Epithelial cell of proximal tubule (primary cell): ENCODE results near the gene PTPRN2. TPM values are rescaled to one million over a fixed set of nuclear protein-coding genes. Genes with fewer than 3 reads are reported as not detected.
"Not testable (repeated sequence)": the region's sequence is repeated elsewhere in the genome, so short reads cannot be mapped to it uniquely, and the experiment has no call there.

Source experiments
- DNase-seq: peaks from one replicate; pipeline ENCODE4 v3.0.0-alpha.2; 2011; ENCODE audit warnings: low read depth
- H3K4me3 ChIP-seq: 2 replicates; pipeline ENCODE4 v1.5.1; 2011; ENCODE audit warnings: low read depth, mild to moderate bottlenecking, low read length
- total RNA-seq: library from RNA; depleted of rRNA; stranded (reverse); fragments of >200 nt; gene quantifications from 2 replicates; pipeline ENCODE4 v1.2.3, GENCODE V29; 2015
- TF ChIP-seq, protein P1 (sequence below): conservative IDR thresholded peaks from 2 replicates; pipeline ENCODE4 v1.5.1; 2012; ENCODE audit warnings: low read depth, mild to moderate bottlenecking, low read length

PTPRN2 gene
- total RNA-seq, 1 donor from 2014 or later = 2.8 TPM

DNA sequence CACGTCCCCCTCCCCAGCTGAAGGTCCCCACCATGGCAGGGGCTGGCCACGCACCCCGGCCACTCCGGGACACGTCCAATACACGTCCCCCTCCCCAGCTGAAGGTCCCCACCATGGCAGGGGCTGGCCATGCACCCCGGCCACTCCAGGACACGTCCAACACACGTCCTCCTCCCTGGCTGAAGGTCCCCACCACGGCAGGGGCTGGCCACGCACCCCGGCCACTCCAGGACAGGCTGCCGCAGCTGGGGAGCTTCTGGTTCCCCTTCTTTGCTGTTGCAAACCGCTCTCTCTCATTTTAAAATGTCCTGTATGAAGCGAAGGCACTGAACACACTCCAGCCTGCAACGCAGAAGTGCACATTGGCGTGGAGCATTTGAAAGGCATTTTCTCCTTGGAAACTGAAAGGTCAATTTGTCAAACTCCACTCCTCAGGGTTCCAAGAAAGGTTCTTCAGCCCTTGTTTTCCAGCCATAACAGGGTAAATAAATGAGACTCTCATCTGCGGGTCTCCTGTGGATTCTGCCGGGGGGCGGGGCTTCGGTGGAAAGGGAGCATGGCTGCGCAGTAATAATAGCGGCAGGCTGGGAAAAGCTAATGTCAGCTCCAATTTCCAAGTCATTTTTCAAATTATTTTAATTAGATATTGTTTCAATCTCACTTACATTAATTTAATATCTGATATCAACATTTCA is 670.5 kb downstream of the PTPRN2 start:
- no peak overlapping the region for H3K4me3 ChIP-seq
- TF ChIP-seq, protein P1, sequence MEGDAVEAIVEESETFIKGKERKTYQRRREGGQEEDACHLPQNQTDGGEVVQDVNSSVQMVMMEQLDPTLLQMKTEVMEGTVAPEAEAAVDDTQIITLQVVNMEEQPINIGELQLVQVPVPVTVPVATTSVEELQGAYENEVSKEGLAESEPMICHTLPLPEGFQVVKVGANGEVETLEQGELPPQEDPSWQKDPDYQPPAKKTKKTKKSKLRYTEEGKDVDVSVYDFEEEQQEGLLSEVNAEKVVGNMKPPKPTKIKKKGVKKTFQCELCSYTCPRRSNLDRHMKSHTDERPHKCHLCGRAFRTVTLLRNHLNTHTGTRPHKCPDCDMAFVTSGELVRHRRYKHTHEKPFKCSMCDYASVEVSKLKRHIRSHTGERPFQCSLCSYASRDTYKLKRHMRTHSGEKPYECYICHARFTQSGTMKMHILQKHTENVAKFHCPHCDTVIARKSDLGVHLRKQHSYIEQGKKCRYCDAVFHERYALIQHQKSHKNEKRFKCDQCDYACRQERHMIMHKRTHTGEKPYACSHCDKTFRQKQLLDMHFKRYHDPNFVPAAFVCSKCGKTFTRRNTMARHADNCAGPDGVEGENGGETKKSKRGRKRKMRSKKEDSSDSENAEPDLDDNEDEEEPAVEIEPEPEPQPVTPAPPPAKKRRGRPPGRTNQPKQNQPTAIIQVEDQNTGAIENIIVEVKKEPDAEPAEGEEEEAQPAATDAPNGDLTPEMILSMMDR = no peak
- DNase-seq = no peak

DNA sequence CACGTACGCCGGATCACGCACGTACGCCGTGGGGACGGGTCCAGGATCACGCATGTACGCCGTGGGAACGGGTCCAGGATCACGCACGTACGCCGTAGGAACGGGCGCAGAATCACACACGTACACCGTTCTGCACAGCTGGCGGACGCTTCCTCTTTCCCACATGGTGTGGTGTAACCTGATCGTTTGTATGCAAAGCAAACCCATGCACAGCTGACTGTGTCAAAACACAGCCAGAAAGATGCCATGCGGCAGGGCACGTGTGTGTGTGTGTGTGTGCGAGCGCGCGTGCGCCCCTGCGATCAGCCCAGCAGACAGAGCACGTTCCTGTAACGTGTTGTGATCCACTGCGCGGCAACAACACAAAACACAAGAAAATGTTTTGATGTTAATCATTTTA is 677.2 kb downstream of the PTPRN2 start:
- H3K4me3 ChIP-seq = no peak overlapping the region
- TF ChIP-seq, protein P1 = no peak
- DNase-seq = no peak

DNA sequence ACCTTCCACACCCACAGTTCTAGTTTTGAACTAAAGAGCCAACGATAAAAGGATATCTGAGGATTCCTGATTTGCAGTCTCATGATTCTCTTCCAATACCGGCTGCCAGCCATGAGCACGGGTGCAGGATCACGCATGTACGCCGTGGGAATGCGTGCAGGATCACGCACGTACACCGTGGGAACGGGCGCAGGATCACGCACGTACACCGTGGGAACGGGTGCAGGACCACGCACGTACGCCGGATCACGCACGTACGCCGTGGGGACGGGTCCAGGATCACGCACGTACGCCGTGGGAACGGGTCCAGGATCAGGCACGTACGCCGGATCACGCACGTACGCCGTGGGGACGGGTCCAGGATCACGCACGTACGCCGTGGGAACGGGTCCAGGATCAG is 677.6 kb downstream of the PTPRN2 start:
- not testable (repeated sequence) for H3K4me3 ChIP-seq

DNA sequence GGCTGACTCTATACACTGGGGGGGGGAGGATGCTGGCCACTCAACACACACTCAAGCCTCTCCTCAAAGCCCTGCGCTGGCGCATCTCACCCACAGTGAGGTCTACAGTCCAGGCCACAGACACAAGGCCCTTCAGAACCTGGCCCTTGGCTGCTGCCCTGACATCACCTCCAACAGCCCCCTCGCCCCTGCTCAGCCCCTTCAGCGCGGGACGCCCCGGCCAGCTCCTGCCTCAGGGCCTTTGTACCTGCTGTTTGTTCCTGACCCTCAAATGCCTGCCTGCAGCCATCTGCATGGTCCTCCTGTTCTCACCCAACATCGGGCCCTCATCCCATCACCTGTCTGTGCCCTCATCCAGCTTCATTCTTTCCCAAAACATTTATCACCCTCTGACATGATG is 678.3 kb downstream of the PTPRN2 start:
- TF ChIP-seq, protein P1 = no peak
- H3K4me3 ChIP-seq = no peak overlapping the region
- no peak for DNase-seq

More for the DNA sequence above, 677.6 kb downstream of the PTPRN2 start:
- DNase-seq = not testable (repeated sequence)

DNA sequence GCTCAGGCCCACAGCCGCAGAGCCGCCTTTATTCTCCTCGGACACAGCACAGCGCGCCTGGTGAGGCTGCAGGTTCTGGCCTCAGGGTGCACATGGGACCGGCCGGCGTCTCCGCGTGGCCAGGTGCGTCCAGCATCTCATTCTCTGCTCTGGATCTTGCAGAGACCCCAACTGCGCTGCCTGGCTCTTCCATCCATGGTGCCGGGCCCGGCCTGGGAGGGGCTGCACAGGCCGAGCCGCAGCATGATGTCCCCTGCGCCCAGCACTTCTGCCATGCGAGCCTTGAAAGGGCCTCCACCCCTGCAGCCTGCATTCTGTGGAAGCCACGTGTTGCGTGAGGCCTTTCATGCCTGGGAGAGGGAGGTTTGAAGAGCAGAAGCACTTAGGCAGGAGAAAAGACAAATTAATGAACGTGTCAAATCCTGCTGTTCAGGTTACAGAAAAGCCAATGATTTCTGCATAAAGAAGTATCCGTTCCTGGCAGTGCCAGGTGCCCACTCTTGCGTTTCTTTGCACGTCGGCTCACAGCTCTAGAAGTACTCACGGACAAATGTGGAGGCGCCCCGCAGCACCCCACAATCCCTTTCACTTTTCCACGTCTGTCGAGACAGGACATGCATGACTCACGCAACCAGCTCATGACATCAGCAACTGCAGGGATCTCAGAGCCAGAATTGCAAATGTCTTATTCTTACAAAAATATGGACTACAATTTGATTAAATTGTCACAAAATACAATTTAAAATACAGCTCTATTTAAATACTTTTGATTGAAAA is 679.4 kb downstream of the PTPRN2 start:
- DNase-seq = no peak
- no peak overlapping the region for H3K4me3 ChIP-seq
- TF ChIP-seq, protein P1 = no peak

DNA sequence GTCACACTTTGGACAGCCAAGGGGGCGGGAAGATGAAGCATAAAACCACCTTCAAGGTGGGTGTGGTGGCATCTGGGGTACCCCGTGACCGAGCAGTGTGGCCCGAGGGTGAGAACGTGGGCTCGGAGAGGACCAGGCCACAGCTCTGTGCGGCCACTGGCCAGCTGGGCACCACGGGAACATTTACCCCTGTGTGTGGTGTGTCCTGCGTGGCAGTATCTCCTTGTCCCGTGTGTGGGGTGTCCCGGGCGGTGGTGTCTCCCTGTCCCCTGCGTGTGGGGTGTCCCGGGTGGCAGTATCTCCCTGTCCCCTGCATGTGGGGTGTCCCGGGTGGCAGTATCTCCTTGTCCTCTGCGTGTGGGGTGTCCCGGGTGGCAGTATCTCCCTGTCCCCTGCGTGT is 680.5 kb downstream of the PTPRN2 start:
- TF ChIP-seq, protein P1 = no peak
- DNase-seq = no peak
- H3K4me3 ChIP-seq = no peak overlapping the region

DNA sequence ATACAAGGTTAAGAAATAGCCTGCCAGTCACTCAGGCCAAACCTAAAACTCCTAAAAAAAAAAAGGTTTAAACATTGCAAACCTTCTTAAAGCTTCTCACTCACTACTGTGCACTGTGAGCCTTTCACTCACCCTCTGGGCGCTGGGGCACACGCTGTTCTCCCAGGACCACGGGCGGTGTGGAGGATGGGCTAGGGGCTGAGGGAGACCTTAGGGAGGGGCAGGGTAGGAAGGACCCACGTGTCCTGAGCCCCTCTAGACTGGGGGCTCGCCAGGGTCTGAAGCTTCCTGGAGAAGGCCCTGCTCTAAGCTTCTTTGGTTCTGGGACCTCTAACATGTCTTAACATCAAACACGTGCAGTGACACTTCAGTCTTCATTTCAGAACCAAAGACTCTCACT is 681.0 kb downstream of the PTPRN2 start:
- DNase-seq = no peak
- TF ChIP-seq, protein P1 = no peak
- H3K4me3 ChIP-seq = no peak overlapping the region
